Astrocyte of the spinal cord (primary cell): ENCODE measurements around the gene SND1.

Source experiments
- DNase-seq: peaks from one replicate; pipeline ENCODE4 v3.0.0; 2011; ENCODE audit warnings: low read depth, low spot score
- H3K4me3 ChIP-seq: 2 replicates; pipeline ENCODE4 v1.5.1; 2011; ENCODE audit warnings: low read depth, mild to moderate bottlenecking, low read length, moderate library complexity
- in situ Hi-C: cut with HindIII; loops from 2 replicates; pipeline ENCODE4 v1.10.0; 2017; ENCODE audit warnings: low sequenced_read_pairs
- TF ChIP-seq, protein P1 (sequence below): IDR thresholded peaks from 2 replicates; pipeline ENCODE4 v1.5.1; 2012; ENCODE audit warnings: low read depth, mild to moderate bottlenecking, low read length, inconsistent platforms

Gene SND1

DNA sequence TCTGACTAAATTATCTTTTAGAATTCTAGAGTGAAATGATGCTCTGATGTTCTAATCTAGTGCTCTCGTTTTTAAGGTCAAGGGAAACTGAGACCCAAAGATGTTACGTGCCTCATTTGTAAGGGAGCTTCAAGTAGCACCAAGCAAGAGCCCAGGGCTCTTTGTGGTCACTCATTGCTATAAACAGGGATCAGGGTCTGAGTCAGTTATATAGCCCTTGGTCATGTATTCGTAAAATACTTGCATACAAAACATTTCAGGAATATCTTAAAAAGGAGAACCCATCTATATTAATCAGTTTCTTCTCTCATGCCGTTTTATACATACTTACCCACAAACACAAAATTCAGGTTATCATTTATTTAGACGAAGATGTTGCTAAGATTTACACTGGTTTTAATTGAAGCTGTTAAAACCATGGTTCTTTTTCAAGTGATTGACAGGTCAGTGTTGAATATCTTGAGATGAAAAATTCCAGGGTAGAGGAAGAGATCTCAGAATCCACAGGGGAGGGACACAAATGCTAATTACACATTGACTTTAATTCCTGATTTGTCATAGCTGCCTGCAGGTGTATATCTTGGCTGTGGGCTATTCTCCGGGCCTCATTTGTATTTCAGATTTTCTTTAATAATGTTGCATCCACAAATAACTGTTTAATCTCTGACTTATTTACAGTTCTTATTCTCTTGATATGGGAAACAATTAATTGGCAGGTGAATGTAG is 188.4 kb downstream of the SND1 start:
- in situ Hi-C loops, result no loop called here
- no peak overlapping the region for H3K4me3 ChIP-seq
- no peak for DNase-seq
- TF ChIP-seq, protein P1, sequence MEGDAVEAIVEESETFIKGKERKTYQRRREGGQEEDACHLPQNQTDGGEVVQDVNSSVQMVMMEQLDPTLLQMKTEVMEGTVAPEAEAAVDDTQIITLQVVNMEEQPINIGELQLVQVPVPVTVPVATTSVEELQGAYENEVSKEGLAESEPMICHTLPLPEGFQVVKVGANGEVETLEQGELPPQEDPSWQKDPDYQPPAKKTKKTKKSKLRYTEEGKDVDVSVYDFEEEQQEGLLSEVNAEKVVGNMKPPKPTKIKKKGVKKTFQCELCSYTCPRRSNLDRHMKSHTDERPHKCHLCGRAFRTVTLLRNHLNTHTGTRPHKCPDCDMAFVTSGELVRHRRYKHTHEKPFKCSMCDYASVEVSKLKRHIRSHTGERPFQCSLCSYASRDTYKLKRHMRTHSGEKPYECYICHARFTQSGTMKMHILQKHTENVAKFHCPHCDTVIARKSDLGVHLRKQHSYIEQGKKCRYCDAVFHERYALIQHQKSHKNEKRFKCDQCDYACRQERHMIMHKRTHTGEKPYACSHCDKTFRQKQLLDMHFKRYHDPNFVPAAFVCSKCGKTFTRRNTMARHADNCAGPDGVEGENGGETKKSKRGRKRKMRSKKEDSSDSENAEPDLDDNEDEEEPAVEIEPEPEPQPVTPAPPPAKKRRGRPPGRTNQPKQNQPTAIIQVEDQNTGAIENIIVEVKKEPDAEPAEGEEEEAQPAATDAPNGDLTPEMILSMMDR, result no peak

DNA sequence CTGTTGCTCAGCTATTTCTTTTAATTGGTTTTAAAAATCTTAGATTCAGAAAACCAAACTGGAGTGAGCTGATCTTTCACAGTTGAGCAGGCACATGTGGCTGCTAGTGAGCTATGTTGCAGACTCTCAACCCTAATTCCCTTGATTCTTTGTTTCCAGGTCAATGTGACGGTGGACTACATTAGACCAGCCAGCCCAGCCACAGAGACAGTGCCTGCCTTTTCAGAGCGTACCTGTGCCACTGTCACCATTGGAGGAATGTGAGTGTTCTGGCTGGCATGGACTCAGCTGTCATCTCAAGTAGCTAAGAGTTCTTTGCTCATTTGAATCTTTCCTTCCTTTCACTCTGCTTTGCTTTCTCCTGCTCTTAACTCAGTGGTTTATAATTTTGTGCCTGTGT is 192.2 kb downstream of the SND1 start:
- TF ChIP-seq, protein P1, result no peak

DNA sequence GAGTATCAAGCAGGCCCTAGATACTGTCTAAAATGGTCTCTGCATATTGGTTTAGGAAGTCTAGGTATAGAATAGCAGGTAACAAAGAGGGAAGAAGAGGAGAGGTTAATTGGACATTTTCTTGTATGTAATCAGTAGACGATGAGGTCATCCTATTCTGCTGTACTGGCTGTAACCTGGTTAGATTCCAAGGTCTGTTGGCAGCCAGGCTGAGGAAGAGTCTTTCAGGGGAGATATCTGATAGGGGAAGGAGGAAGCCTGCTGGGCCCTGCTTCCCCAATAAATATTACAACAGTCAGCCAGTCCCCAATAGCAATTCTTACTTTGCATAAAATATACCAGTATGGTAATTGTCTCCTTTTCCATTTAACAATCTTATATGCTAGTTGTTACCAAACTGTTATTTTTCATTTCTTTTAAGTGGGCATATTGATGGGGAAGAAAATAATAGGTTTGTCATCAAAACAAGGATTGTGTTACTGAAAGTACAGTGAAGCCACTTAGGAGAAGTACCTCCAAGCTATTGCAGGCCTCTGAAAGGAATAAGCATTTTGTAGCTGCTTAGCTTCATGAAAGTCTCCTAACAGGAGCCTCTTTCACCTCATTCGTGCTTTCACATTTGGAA is 192.8 kb downstream of the SND1 start:
- DNase-seq, result peak; percentile 47
- TF ChIP-seq, protein P1, result no peak
- H3K4me3 ChIP-seq, result no peak overlapping the region
- in situ Hi-C loops, result no loop called here

More for the DNA sequence above, 192.2 kb downstream of the SND1 start:
- no peak overlapping the region for H3K4me3 ChIP-seq
- in situ Hi-C loops, result no loop called here
- no peak for DNase-seq

DNA sequence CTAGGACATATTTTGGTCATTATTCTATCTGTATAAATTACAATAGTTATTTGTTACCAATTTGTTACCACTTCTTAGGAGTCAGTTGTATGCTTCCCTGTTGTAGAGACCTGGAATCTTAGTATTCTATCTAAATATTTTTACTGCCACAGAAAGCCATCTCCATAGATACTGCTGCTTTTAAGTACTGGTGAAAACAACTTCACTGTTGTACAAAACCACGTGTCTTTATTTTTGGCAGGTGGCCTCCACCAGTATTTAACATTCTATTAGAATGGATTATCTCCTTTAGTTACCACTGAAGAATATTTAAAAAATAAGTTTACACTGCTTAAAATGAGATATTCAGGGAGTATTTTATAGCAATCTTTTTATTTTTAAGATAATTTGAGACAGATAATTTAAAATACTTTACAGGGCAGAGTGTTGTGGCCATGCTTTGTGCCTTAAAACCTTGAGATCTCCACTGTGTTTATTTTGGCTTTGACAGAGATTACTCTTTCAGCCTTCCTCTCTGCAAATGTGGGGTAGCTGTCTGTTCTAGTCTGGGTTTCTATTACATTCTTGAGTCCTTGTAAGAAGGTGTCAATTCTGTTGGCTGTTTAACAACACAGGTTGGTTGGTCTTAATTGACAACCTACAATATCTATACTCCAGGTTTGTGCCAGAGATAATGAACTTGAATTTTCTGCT is 193.7 kb downstream of the SND1 start:
- no peak overlapping the region for H3K4me3 ChIP-seq
- DNase-seq, result peak; percentile 45
- in situ Hi-C loops, result no loop called here
- TF ChIP-seq, protein P1, result no peak

DNA sequence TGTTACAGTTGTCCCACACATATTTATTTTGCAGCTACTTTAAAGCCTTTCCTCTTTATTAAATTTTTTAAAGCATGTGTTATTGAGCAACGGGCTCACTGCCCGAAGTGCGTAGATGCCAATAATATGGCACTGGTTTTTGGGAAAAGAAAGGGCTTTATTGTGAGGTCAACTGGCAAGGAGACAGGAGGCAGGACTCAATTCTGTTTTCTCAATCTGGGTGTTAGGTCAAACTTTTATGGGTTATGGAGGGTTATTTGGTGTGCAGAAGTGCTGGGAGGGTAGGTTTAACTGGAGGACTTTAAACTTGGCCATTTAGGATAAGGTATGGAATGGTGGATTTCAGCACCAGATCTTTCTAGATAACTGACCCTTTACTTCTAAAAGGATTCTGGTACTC is 195.6 kb downstream of the SND1 start:
- no peak for DNase-seq
- no peak overlapping the region for H3K4me3 ChIP-seq
- TF ChIP-seq, protein P1, result no peak
- in situ Hi-C loops, result no loop called here

DNA sequence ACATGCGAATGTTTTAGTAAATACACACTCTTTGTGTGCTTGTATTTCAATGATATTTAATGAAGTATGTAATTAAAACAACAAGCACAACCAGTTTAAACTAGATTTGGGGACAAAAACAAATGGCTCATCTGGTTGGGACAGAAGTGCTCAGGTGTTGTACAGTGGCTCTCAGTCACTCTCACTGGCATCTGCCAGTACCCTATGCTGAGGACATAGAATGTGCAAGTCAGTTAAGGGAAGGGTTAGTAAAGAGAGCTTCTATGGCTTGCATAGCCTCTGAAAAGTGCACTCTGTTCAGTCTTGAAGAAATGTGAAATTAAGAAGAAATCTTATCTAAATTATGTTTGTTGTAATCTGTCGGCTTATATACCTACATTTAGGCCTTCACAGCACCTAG is 196.2 kb downstream of the SND1 start:
- DNase-seq, result no peak
- TF ChIP-seq, protein P1, result no peak
- in situ Hi-C loops, result no loop called here
- no peak overlapping the region for H3K4me3 ChIP-seq
